ENCODE data around the gene OR10Z1. TPM values are rescaled to one million over a fixed set of nuclear protein-coding genes. Genes with fewer than 3 reads are reported as not detected.

Gene OR10Z1
- total RNA-seq, 1 donor from 2014 or later: not detected

DNA sequence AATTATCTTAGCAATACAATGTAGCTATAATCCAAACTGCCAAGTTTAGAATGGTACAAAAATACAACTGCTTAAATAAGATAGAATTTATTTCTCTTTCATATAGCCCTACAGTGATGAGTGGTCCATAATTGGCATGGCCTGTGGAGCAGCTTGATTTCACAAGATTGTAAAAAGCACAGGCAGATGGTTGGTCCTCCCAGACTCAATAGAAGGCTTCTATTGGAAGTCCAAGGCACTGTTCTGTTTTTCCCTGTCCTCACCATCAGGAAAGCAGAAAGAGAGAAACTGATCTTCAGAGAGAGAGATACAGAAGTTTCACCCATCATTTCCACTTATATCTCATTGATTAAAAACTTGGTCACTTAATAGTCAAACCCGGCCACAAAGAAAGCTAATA is 32.8 kb upstream of the OR10Z1 start:
- DNase-seq (ENCODE audit: extremely low spot score, unreplicated experiment): no peak
- no peaks in the 10 kb centered on the region for H3K27me3 Mint-ChIP-seq (ENCODE audit: unreplicated experiment)
- no peaks in the 10 kb centered on the region for H3K4me1 Mint-ChIP-seq (ENCODE audit: unreplicated experiment)
- no peaks in the 10 kb centered on the region for H3K9me3 Mint-ChIP-seq (ENCODE audit: unreplicated experiment)
- TF ChIP-seq, protein P1, sequence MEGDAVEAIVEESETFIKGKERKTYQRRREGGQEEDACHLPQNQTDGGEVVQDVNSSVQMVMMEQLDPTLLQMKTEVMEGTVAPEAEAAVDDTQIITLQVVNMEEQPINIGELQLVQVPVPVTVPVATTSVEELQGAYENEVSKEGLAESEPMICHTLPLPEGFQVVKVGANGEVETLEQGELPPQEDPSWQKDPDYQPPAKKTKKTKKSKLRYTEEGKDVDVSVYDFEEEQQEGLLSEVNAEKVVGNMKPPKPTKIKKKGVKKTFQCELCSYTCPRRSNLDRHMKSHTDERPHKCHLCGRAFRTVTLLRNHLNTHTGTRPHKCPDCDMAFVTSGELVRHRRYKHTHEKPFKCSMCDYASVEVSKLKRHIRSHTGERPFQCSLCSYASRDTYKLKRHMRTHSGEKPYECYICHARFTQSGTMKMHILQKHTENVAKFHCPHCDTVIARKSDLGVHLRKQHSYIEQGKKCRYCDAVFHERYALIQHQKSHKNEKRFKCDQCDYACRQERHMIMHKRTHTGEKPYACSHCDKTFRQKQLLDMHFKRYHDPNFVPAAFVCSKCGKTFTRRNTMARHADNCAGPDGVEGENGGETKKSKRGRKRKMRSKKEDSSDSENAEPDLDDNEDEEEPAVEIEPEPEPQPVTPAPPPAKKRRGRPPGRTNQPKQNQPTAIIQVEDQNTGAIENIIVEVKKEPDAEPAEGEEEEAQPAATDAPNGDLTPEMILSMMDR (IDR thresholded peaks at IDR 0.05): no peak
- no peak overlapping the region for H3K4me3 Mint-ChIP-seq (ENCODE audit: unreplicated experiment)
- H3K27ac Mint-ChIP-seq (ENCODE audit: unreplicated experiment): no peak overlapping the region
- H3K36me3 Mint-ChIP-seq (ENCODE audit: unreplicated experiment): no peaks in the 10 kb centered on the region

- Mint-ChIP-seq H3K27me3 (ENCODE audit: unreplicated experiment) (no peaks in the 10 kb centered on the region), H3K4me3 (ENCODE audit: unreplicated experiment) (no peak overlapping the region), H3K36me3 (ENCODE audit: unreplicated experiment) (no peaks in the 10 kb centered on the region), H3K4me1 (ENCODE audit: unreplicated experiment) (no peaks in the 10 kb centered on the region), H3K9me3 (ENCODE audit: unreplicated experiment) (no peaks in the 10 kb centered on the region), H3K27ac (ENCODE audit: unreplicated experiment) (no peak overlapping the region)
- no peak for DNase-seq (ENCODE audit: extremely low spot score, unreplicated experiment)
- TF ChIP-seq, protein P1 (IDR thresholded peaks at IDR 0.05): no peak
Measured at GRCh38 chr1:158577561-158577960, 27.5 kb upstream of the OR10Z1 start.

DNA sequence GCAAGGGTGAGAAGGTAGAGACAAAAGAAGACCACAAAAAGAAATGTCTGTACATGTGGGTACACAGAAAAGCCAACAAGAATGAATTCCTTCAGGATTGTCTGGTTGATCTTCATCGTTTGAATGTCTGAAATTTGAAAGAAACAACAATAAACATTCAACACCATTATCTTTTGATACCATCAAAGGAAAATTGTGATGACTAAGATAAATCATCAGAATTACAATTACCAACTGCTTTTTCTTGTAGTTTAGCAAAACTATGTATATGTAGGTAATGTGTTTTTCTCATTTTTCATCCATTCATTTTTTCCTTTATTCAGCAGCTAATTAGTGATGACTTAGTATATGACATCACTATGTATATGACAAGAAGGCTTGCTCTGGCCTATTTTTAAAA is 25.3 kb upstream of the OR10Z1 start, which contains the start of gene OR10X1:
OR10X1 (minus strand) TSS at position 167 of the 400 bp plus-strand sequence; CDS start at position 167, 0 bp downstream.
- TF ChIP-seq, protein P1 (IDR thresholded peaks at IDR 0.05): no peak
- H3K4me1 Mint-ChIP-seq (ENCODE audit: unreplicated experiment): no peaks in the 10 kb centered on the region
- no peaks in the 10 kb centered on the region for H3K27me3 Mint-ChIP-seq (ENCODE audit: unreplicated experiment)
- H3K4me3 Mint-ChIP-seq (ENCODE audit: unreplicated experiment): no peak within 1 kb of the TSS
- no peaks in the 10 kb centered on the region for H3K36me3 Mint-ChIP-seq (ENCODE audit: unreplicated experiment)
- DNase-seq (ENCODE audit: extremely low spot score, unreplicated experiment): no peak
- no peaks in the 10 kb centered on the region for H3K9me3 Mint-ChIP-seq (ENCODE audit: unreplicated experiment)
- no peak within 1 kb of the TSS for H3K27ac Mint-ChIP-seq (ENCODE audit: unreplicated experiment)

DNA sequence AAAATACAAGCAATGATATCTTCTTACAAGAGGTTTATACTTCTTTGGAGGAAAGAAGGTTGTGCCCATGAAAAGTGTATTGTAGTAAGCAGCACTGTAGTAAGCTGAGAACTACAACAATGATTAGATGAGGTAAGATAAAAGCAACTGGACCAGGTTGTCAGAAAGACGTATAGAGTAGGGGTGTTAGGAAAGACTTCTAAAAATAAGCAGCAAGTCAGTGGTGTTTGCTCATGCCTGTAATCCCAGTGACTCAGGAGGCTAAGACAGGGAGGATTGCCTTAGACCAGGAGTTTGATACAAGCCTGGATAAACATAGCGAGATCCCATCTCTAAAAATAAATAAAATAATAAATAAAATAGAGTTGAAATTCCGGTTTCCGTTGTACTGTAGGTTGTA is 21.1 kb upstream of the OR10Z1 start:
- Mint-ChIP-seq H3K27ac (ENCODE audit: unreplicated experiment) (no peak overlapping the region), H3K36me3 (ENCODE audit: unreplicated experiment) (no peaks in the 10 kb centered on the region), H3K27me3 (ENCODE audit: unreplicated experiment) (no peaks in the 10 kb centered on the region), H3K9me3 (ENCODE audit: unreplicated experiment) (no peaks in the 10 kb centered on the region), H3K4me1 (ENCODE audit: unreplicated experiment) (no peaks in the 10 kb centered on the region), H3K4me3 (ENCODE audit: unreplicated experiment) (no peak overlapping the region)
- TF ChIP-seq, protein P1 (IDR thresholded peaks at IDR 0.05): no peak
- DNase-seq (ENCODE audit: extremely low spot score, unreplicated experiment): no peak

GRCh38 chr1:158586942-158587341 is 18.1 kb upstream of the OR10Z1 start:
- no peak for DNase-seq (ENCODE audit: extremely low spot score, unreplicated experiment)
- TF ChIP-seq, protein P1 (IDR thresholded peaks at IDR 0.05): no peak
- Mint-ChIP-seq H3K27me3 (ENCODE audit: unreplicated experiment) (no peaks in the 10 kb centered on the region), H3K4me3 (ENCODE audit: unreplicated experiment) (no peak overlapping the region), H3K27ac (ENCODE audit: unreplicated experiment) (no peak overlapping the region), H3K9me3 (ENCODE audit: unreplicated experiment) (no peaks in the 10 kb centered on the region), H3K36me3 (ENCODE audit: unreplicated experiment) (no peaks in the 10 kb centered on the region), H3K4me1 (ENCODE audit: unreplicated experiment) (no peaks in the 10 kb centered on the region)
